ENCODE data around the gene COX7A2L.

- no peak for TF ChIP-seq EZH2 (IDR thresholded peaks at IDR 0.05)
- TF ChIP-seq POLR2AphosphoS5 (IDR thresholded peaks at IDR 0.05; ENCODE audit: borderline replicate concordance, low read depth, low read length) = no peak
- no peak for TF ChIP-seq FOXP2 (optimal IDR thresholded peaks at IDR 0.05; ENCODE audit: control extremely low read depth, extremely low read length, insufficient read depth)
Observed at GRCh38 chr2:42371611-42372473, 10.8 kb upstream of the COX7A2L start.

All from SK-N-MC (cell line).